HepG2 (cell line): ENCODE results near the gene DRAP1. TPM values are rescaled to one million over a fixed set of nuclear protein-coding genes. Genes with fewer than 3 reads are reported as not detected.

Source experiments
- AHDC1 ChIP-seq: sonication (generic); formaldehyde crosslinking; IDR thresholded peaks from 2 replicates; pipeline ENCODE4 v1.5.1; 2020; ENCODE audit warnings: mild to moderate bottlenecking, missing genetic modification reagents, borderline replicate concordance
- ARNT2 ChIP-seq: sonication (generic); formaldehyde crosslinking; IDR thresholded peaks from 2 replicates; pipeline ENCODE4 v1.8.0; 2022; ENCODE audit warnings: mild to moderate bottlenecking, low read depth, missing genetic modification reagents, moderate library complexity
- CENPT ChIP-seq: sonication (generic); formaldehyde crosslinking; IDR thresholded peaks from 2 replicates; pipeline ENCODE4 v1.8.0; 2022; ENCODE audit warnings: low read depth, mild to moderate bottlenecking, moderate library complexity, missing genetic modification reagents
- HNRNPK ChIP-seq: fragments of 200-400 bp; formaldehyde crosslinking; IDR thresholded peaks from 2 replicates; pipeline ENCODE4 v1.6.1; 2018; ENCODE audit warnings: low read length, low read depth, moderate library complexity, mild to moderate bottlenecking; ENCODE audit not compliant: poor library complexity, severe bottlenecking
- HOXA3 ChIP-seq: sonication (generic); formaldehyde crosslinking; IDR thresholded peaks from 2 replicates; pipeline ENCODE4 v1.5.0; 2020; ENCODE audit warnings: missing genetic modification reagents
- HOXA5 ChIP-seq: sonication (generic); formaldehyde crosslinking; IDR thresholded peaks from 2 replicates; pipeline ENCODE4 v1.4.0; 2020; ENCODE audit warnings: missing genetic modification reagents
- MEIS1 ChIP-seq: sonication (generic); formaldehyde crosslinking; IDR thresholded peaks from 2 replicates; pipeline ENCODE4 v1.9.0; 2021; ENCODE audit warnings: mild to moderate bottlenecking, missing genetic modification reagents, moderate library complexity, borderline replicate concordance
- NR2F1 ChIP-seq, 2 experiments: fragments of 450-650 bp in 1 of 2; formaldehyde crosslinking in 1 of 2; IDR thresholded peaks; 2 replicates each; pipeline versions ENCODE4 v1.5.0 to v1.6.1; 2016 to 2020; ENCODE audit warnings: mild to moderate bottlenecking in 1 of 2, missing compliant biosample characterization in 1 of 2, missing genetic modification reagents in 1 of 2, moderate library complexity in 1 of 2
- NRL ChIP-seq: sonication (generic); formaldehyde crosslinking; IDR thresholded peaks from 2 replicates; pipeline ENCODE4 v1.5.0; 2020; ENCODE audit warnings: missing genetic modification reagents, mild to moderate bottlenecking, moderate library complexity, borderline replicate concordance
- RCOR2 ChIP-seq: IDR thresholded peaks from 2 replicates; pipeline ENCODE4 v1.6.1; 2016; ENCODE audit warnings: missing biosample characterization, missing genetic modification reagents
- RXRA ChIP-seq: sonication (generic); formaldehyde crosslinking; IDR thresholded peaks from 2 replicates; pipeline ENCODE4 v1.5.1; 2020; ENCODE audit warnings: missing genetic modification reagents
- SUZ12 ChIP-seq: fragments of 150-350 bp; IDR thresholded peaks from 2 replicates; pipeline ENCODE4 v1.6.1; 2014; ENCODE audit warnings: low read depth, low read length
- ZNF282 ChIP-seq: fragments of 450-650 bp; IDR thresholded peaks from 2 replicates; pipeline ENCODE4 v1.6.1; 2018; ENCODE audit not compliant: partially characterized antibody
- ZNF354B ChIP-seq: sonication (generic); formaldehyde crosslinking; IDR thresholded peaks from 2 replicates; pipeline ENCODE4 v1.8.0; 2022; ENCODE audit warnings: mild to moderate bottlenecking, missing genetic modification reagents
- polyA plus RNA-seq, 8 experiments: library from polyadenylated mRNA; depleted of rRNA in 3 of 8; stranded (reverse) in 7 of 8; unstranded in 1 of 8; fragments of >200 nt; fragmentation: Illumina TruSeq in 4 of 8; extraction: Trizol in 4 of 8; gene quantifications; 2 replicates each; pipeline versions ENCODE4 v1.2.1 to v1.2.3, GENCODE V29; 2011 to 2016; ENCODE audit warnings: low read depth in 4 of 8, missing spikeins in 1 of 8, mixed read lengths in 1 of 8; ENCODE audit not compliant: insufficient read depth in 1 of 8
- total RNA-seq, 5 experiments: library from RNA; depleted of rRNA; stranded (reverse); fragments of >200 nt; fragmentation: Illumina TruSeq; extraction: Trizol; gene quantifications; 2 replicates each; pipeline ENCODE4 v1.2.3, GENCODE V29; 2016; ENCODE audit warnings: low read depth in 1 of 5
- TF ChIP-seq, protein P1 (sequence below), 2 experiments: fragments of 450-650 bp in 1 of 2; sonication (generic) in 1 of 2; formaldehyde crosslinking; IDR thresholded peaks; 2 replicates each; pipeline versions ENCODE4 v1.5.0 to v1.8.0; 2020 to 2022; ENCODE audit warnings: mild to moderate bottlenecking in 1 of 2, missing genetic modification reagents in 1 of 2
- TF ChIP-seq, protein P2 (sequence below): IDR thresholded peaks from 2 replicates; pipeline ENCODE4 v1.6.1; 2012; ENCODE audit warnings: low read length, improper control_type of control experiment
- TF ChIP-seq, protein P3 (sequence below): sonication (generic); formaldehyde crosslinking; IDR thresholded peaks from 2 replicates; pipeline ENCODE4 v1.5.0; 2020; ENCODE audit warnings: mild to moderate bottlenecking, missing genetic modification reagents

Gene DRAP1
- total and polyA plus RNA-seq, 2 of the 13 experiments (the other 11 are each of a cell fraction or from before 2014, with no cell fraction given), result 46.8 to 52.3 TPM

- 0 out of 2 replicates have a peak, but pooled peaks have one; percentile 20 for TF ChIP-seq AHDC1 (CRISPR knock-in tag)
- TF ChIP-seq, protein P1, sequence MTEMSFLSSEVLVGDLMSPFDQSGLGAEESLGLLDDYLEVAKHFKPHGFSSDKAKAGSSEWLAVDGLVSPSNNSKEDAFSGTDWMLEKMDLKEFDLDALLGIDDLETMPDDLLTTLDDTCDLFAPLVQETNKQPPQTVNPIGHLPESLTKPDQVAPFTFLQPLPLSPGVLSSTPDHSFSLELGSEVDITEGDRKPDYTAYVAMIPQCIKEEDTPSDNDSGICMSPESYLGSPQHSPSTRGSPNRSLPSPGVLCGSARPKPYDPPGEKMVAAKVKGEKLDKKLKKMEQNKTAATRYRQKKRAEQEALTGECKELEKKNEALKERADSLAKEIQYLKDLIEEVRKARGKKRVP (CRISPR knock-in tag; IDR thresholded peaks at IDR 0.05), result peak in 1 of 2 experiments; percentile 31; a peak in 1 of 4 replicates
- TF ChIP-seq NRL, result peak; percentile 82
- no peak for TF ChIP-seq ZNF282
- TF ChIP-seq HOXA3 (CRISPR knock-in tag), result peak; percentile 69
- TF ChIP-seq, protein P2, sequence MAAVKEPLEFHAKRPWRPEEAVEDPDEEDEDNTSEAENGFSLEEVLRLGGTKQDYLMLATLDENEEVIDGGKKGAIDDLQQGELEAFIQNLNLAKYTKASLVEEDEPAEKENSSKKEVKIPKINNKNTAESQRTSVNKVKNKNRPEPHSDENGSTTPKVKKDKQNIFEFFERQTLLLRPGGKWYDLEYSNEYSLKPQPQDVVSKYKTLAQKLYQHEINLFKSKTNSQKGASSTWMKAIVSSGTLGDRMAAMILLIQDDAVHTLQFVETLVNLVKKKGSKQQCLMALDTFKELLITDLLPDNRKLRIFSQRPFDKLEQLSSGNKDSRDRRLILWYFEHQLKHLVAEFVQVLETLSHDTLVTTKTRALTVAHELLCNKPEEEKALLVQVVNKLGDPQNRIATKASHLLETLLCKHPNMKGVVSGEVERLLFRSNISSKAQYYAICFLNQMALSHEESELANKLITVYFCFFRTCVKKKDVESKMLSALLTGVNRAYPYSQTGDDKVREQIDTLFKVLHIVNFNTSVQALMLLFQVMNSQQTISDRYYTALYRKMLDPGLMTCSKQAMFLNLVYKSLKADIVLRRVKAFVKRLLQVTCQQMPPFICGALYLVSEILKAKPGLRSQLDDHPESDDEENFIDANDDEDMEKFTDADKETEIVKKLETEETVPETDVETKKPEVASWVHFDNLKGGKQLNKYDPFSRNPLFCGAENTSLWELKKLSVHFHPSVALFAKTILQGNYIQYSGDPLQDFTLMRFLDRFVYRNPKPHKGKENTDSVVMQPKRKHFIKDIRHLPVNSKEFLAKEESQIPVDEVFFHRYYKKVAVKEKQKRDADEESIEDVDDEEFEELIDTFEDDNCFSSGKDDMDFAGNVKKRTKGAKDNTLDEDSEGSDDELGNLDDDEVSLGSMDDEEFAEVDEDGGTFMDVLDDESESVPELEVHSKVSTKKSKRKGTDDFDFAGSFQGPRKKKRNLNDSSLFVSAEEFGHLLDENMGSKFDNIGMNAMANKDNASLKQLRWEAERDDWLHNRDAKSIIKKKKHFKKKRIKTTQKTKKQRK, result no peak
- no peak for TF ChIP-seq ZNF354B (CRISPR knock-in tag)
- TF ChIP-seq CENPT (CRISPR knock-in tag), result no peak
- TF ChIP-seq SUZ12, result no peak
- TF ChIP-seq, protein P3, sequence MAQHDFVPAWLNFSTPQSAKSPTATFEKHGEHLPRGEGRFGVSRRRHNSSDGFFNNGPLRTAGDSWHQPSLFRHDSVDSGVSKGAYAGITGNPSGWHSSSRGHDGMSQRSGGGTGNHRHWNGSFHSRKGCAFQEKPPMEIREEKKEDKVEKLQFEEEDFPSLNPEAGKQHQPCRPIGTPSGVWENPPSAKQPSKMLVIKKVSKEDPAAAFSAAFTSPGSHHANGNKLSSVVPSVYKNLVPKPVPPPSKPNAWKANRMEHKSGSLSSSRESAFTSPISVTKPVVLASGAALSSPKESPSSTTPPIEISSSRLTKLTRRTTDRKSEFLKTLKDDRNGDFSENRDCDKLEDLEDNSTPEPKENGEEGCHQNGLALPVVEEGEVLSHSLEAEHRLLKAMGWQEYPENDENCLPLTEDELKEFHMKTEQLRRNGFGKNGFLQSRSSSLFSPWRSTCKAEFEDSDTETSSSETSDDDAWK (CRISPR knock-in tag), result no peak
- TF ChIP-seq RXRA (CRISPR knock-in tag), result peak; percentile 98
- TF ChIP-seq HNRNPK, result peak; percentile 66
- TF ChIP-seq HOXA5 (CRISPR knock-in tag), result 0 out of 2 replicates have a peak, but pooled peaks have one; percentile 36
- peak; percentile 42; the same call in 1 of the 2 replicates for TF ChIP-seq RCOR2 (CRISPR knock-in tag)
- TF ChIP-seq NR2F1 (CRISPR knock-in tag; IDR thresholded peaks at IDR 0.05), result peak in 1 of 2 experiments; percentile 28; a peak in 1 of 4 replicates
- TF ChIP-seq MEIS1 (CRISPR knock-in tag), result no peak
- no peak for TF ChIP-seq ARNT2 (CRISPR knock-in tag)
Measured at GRCh38 chr11:65873318-65874156, 45.7 kb upstream of the DRAP1 start (continued).
